HEK293T (cell line): ENCODE results near the gene C1QTNF8.

Experiments
- BHLHE40 ChIP-seq: fragments of 450-650 bp; IDR thresholded peaks from 2 replicates; pipeline ENCODE4 v1.6.1; 2016; ENCODE audit warnings: mild to moderate bottlenecking, moderate library complexity, borderline replicate concordance
- CTBP1 ChIP-seq: fragments of 450-650 bp; IDR thresholded peaks from 2 replicates; pipeline ENCODE4 v1.6.1; 2016; ENCODE audit warnings: borderline replicate concordance
- FOXA1 ChIP-seq: fragments of 450-650 bp; IDR thresholded peaks from 2 replicates; pipeline ENCODE4 v1.6.1; 2016; ENCODE audit warnings: mild to moderate bottlenecking
- SP1 ChIP-seq: fragments of 450-650 bp; IDR thresholded peaks from 2 replicates; pipeline ENCODE4 v1.6.1; 2017
- TARDBP ChIP-seq: fragments of 450-650 bp; IDR thresholded peaks from 2 replicates; pipeline ENCODE4 v1.6.1; 2016
- TF ChIP-seq, protein P1 (sequence below): fragments of 450-650 bp; IDR thresholded peaks from 2 replicates; pipeline ENCODE4 v1.6.1; 2016

DNA sequence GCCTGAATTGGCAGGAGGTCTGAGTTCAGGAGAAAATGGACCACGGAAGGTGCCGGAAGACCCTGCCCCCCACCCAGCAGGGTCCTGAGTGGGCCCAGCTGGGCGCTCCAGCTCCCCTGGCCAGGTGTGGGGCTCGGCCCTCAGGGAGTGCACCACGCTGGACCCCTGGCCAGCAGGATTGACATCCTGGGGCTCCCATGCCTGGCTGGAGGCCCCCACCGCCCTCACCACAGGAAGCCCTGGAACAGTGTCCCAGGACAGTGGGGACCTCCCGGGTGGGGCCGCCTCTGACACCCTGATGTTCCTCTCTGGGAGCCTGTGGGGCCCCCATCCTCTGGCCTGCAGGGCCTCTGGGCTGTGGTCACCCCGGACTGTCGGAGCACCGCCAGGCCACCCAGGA lies 28.8 kb upstream of the C1QTNF8 start:
- TF ChIP-seq, protein P1, sequence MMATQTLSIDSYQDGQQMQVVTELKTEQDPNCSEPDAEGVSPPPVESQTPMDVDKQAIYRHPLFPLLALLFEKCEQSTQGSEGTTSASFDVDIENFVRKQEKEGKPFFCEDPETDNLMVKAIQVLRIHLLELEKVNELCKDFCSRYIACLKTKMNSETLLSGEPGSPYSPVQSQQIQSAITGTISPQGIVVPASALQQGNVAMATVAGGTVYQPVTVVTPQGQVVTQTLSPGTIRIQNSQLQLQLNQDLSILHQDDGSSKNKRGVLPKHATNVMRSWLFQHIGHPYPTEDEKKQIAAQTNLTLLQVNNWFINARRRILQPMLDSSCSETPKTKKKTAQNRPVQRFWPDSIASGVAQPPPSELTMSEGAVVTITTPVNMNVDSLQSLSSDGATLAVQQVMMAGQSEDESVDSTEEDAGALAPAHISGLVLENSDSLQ: no peak
- TF ChIP-seq CTBP1: no peak
- no peak for TF ChIP-seq FOXA1
- TF ChIP-seq BHLHE40: no peak
- TF ChIP-seq TARDBP: no peak
- TF ChIP-seq SP1: no peak
